COLO829 (cell line): ENCODE measurements around the gene MIGA1.
"Not testable (repeated sequence)": the region's sequence is repeated elsewhere in the genome, so short reads cannot be mapped to it uniquely, and the experiment has no call there.

ENCODE experiments used
- DNase-seq: peaks from one replicate; pipeline ENCODE4 v3.0.0; 2012; ENCODE audit warnings: low spot score

The MIGA1 gene

GRCh38 chr1:77910116-77910515 is 130.7 kb downstream of the MIGA1 start:
- DNase-seq: no peak

GRCh38 chr1:77918918-77919317 is 139.5 kb downstream of the MIGA1 start:
- not testable (repeated sequence) for DNase-seq

GRCh38 chr1:77925518-77925917 is 146.1 kb downstream of the MIGA1 start:
- DNase-seq: no peak

GRCh38 chr1:77925956-77926355 is 146.5 kb downstream of the MIGA1 start:
- DNase-seq: no peak

- DNase-seq: no peak
Measured at GRCh38 chr1:77926561-77927357, 147.3 kb downstream of the MIGA1 start.

GRCh38 chr1:77927414-77927813 is 148.0 kb downstream of the MIGA1 start:
- DNase-seq: no peak
